HEK293 (cell line): ENCODE measurements around the gene CCT8L2.
"Not testable (repeated sequence)": the region's sequence is repeated elsewhere in the genome, so short reads cannot be mapped to it uniquely, and the experiment has no call there.

ENCODE experiments used
- CTCF ChIA-PET: fragments of 350-600 bp; formaldehyde crosslinking; extraction: SDS; loops from one replicate; lab custom pipeline; 2021; ENCODE audit warnings: antibody characterized with exemption; lab: Yijun Ruan, JAX
- POLR2A ChIA-PET: fragments of 300-600 bp; formaldehyde crosslinking; extraction: SDS; loops from one replicate; lab custom pipeline; 2020; ENCODE audit warnings: antibody characterized with exemption, inconsistent platforms; lab: Yijun Ruan, JAX
- H3K27ac ChIP-seq: fragments of 200-500 bp; sonication (Bioruptor generic); 2 replicates; pipeline ENCODE4 v1.5.1; 2014; ENCODE audit warnings: low read depth, low read length, control low read depth, inconsistent platforms; ENCODE audit errors: extremely low read depth
- H3K36me3 ChIP-seq, 2 experiments: fragments of 200-500 bp in 1 of 2; sonication (Bioruptor generic) in 1 of 2; 1 replicate in 1 of 2; 2 replicates in 1 of 2; pipeline ENCODE4 v1.5.1; 2014 to 2017; ENCODE audit warnings: inconsistent platforms in 2 of 2, low read length in 2 of 2; ENCODE audit not compliant: control insufficient read depth in 2 of 2, insufficient read depth in 1 of 2
- H3K4me1 ChIP-seq: fragments of 200-500 bp; sonication (Bioruptor generic); 2 replicates; pipeline ENCODE4 v1.5.1; 2014; ENCODE audit warnings: mild to moderate bottlenecking, low read length, inconsistent platforms; ENCODE audit not compliant: control insufficient read depth, insufficient read depth
- H3K4me3 ChIP-seq: 2 replicates; pipeline ENCODE4 v1.5.1; 2011; ENCODE audit warnings: low read depth, mild to moderate bottlenecking, control low read depth, low read length, moderate library complexity
- H3K9me3 ChIP-seq: fragments of 200-500 bp; sonication (Bioruptor generic); 2 replicates; pipeline ENCODE4 v1.5.1; 2014; ENCODE audit warnings: low read depth, low read length, inconsistent platforms; ENCODE audit not compliant: control insufficient read depth, insufficient read depth
- KLF16 ChIP-seq: fragments of 450-650 bp; formaldehyde crosslinking; IDR thresholded peaks from 2 replicates; pipeline ENCODE4 v1.5.1; 2017; ENCODE audit warnings: missing biosample characterization, missing genetic modification characterization
- KLF7 ChIP-seq: fragments of 450-650 bp; formaldehyde crosslinking; IDR thresholded peaks from 2 replicates; pipeline ENCODE4 v1.5.1; 2016; ENCODE audit warnings: missing biosample characterization, missing genetic modification characterization, borderline replicate concordance
- ZBTB1 ChIP-seq: fragments of 450-650 bp; formaldehyde crosslinking; IDR thresholded peaks from 2 replicates; pipeline ENCODE4 v1.5.1; 2016; ENCODE audit warnings: missing biosample characterization, missing genetic modification characterization
- ZBTB11 ChIP-seq: fragments of 450-650 bp; formaldehyde crosslinking; conservative IDR thresholded peaks from 2 replicates; pipeline ENCODE4 v1.5.1; 2016; ENCODE audit warnings: low read depth, missing biosample characterization, missing genetic modification characterization
- ZFP3 ChIP-seq: fragments of 450-650 bp; formaldehyde crosslinking; IDR thresholded peaks from 2 replicates; pipeline ENCODE4 v1.5.1; 2016; ENCODE audit warnings: low read depth, missing biosample characterization, missing genetic modification characterization
- ZNF157 ChIP-seq: fragments of 450-650 bp; formaldehyde crosslinking; IDR thresholded peaks from 2 replicates; pipeline ENCODE4 v1.5.1; 2016; ENCODE audit warnings: missing biosample characterization, missing genetic modification characterization
- ZNF19 ChIP-seq: fragments of 450-650 bp; formaldehyde crosslinking; IDR thresholded peaks from 2 replicates; pipeline ENCODE4; 2016; ENCODE audit warnings: missing biosample characterization, missing genetic modification characterization, low read depth
- ZNF341 ChIP-seq: fragments of 450-650 bp; formaldehyde crosslinking; IDR thresholded peaks from 2 replicates; pipeline ENCODE4; 2016; ENCODE audit warnings: low read depth, missing biosample characterization, missing genetic modification characterization
- ZNF354C ChIP-seq: fragments of 450-650 bp; formaldehyde crosslinking; IDR thresholded peaks from 2 replicates; pipeline ENCODE4 v1.5.1; 2016; ENCODE audit warnings: missing biosample characterization, missing genetic modification characterization, low read depth, borderline replicate concordance
- ZNF433 ChIP-seq: fragments of 450-650 bp; formaldehyde crosslinking; IDR thresholded peaks from 2 replicates; pipeline ENCODE4 v1.5.1; 2016; ENCODE audit warnings: missing biosample characterization, missing genetic modification characterization, low read depth
- ZNF449 ChIP-seq: fragments of 450-650 bp; formaldehyde crosslinking; IDR thresholded peaks from 2 replicates; pipeline ENCODE4 v1.5.1; 2017; ENCODE audit warnings: missing biosample characterization, mild to moderate bottlenecking, missing genetic modification characterization, moderate library complexity
- ZNF473 ChIP-seq: fragments of 450-650 bp; formaldehyde crosslinking; IDR thresholded peaks from 2 replicates; pipeline ENCODE4 v1.5.1; 2017; ENCODE audit warnings: missing biosample characterization, missing genetic modification characterization
- ZNF549 ChIP-seq: fragments of 450-650 bp; IDR thresholded peaks from 2 replicates; pipeline ENCODE4 v1.5.1; 2018; ENCODE audit warnings: missing biosample characterization, missing genetic modification characterization, mild to moderate bottlenecking, inconsistent platforms, moderate library complexity
- ZNF621 ChIP-seq: fragments of 450-650 bp; formaldehyde crosslinking; IDR thresholded peaks from 2 replicates; pipeline ENCODE4 v1.5.1; 2017; ENCODE audit warnings: missing biosample characterization, missing genetic modification characterization
- ZNF623 ChIP-seq: fragments of 450-650 bp; formaldehyde crosslinking; IDR thresholded peaks from 2 replicates; pipeline ENCODE4 v1.5.1; 2016; ENCODE audit warnings: missing biosample characterization, missing genetic modification characterization
- ZNF776 ChIP-seq: fragments of 450-650 bp; formaldehyde crosslinking; IDR thresholded peaks from 2 replicates; pipeline ENCODE4 v1.5.0; 2017; ENCODE audit warnings: missing biosample characterization, missing genetic modification characterization, borderline replicate concordance
- ZSCAN23 ChIP-seq: fragments of 450-650 bp; formaldehyde crosslinking; IDR thresholded peaks from 2 replicates; pipeline ENCODE4 v1.5.1; 2016; ENCODE audit warnings: missing biosample characterization, missing genetic modification characterization
- TF ChIP-seq, protein P1 (sequence below): fragments of 450-650 bp; formaldehyde crosslinking; IDR thresholded peaks from 2 replicates; pipeline ENCODE4 v1.5.1; 2017; ENCODE audit warnings: missing biosample characterization, missing genetic modification characterization
- TF ChIP-seq, protein P2 (sequence below): fragments of 450-650 bp; formaldehyde crosslinking; IDR thresholded peaks from 2 replicates; pipeline ENCODE4 v1.5.1; 2016; ENCODE audit warnings: missing biosample characterization, missing genetic modification characterization

Gene CCT8L2

GRCh38 chr22:16594026-16594425, 1.4 kb upstream of the CCT8L2 start (continued):
- TF ChIP-seq KLF16 (tag by site-specific recombination): no peak

DNA sequence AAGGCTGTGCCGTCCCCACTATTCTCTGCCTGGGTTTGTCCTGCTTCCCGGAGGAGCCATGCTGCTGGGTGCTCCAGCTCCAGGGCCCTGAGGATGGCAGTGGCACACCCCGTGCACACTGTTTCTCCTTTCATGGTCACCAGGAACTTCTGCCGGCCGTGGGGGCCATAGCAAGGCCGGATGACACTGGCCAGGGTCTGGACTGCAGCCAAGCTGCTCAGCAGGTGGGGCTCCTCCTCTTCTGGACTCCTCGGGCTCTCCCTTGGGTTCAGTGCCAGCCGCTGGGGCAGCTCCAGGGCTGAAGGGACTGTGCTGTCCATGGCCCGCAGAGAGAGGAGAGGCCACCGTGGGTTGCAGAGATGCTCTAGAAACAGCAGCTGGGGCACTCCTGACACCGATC, 379 bp downstream of the CCT8L2 start:
- H3K27ac ChIP-seq, H3K4me1 ChIP-seq, H3K4me3 ChIP-seq, CTCF ChIA-PET, H3K36me3 ChIP-seq, H3K9me3 ChIP-seq, POLR2A ChIA-PET: not testable (repeated sequence)

GRCh38 chr22:16591136-16591535, 1.5 kb downstream of the CCT8L2 start:
- H3K27ac ChIP-seq, H3K9me3 ChIP-seq, H3K4me1 ChIP-seq, CTCF ChIA-PET, H3K36me3 ChIP-seq, H3K4me3 ChIP-seq: not testable (repeated sequence)
- POLR2A ChIA-PET: interaction anchor here (0.6 kb wide), 1 partner anchor 1056 kb away, joined by 5 read pairs; no protein-coding TSS in a partner anchor

DNA sequence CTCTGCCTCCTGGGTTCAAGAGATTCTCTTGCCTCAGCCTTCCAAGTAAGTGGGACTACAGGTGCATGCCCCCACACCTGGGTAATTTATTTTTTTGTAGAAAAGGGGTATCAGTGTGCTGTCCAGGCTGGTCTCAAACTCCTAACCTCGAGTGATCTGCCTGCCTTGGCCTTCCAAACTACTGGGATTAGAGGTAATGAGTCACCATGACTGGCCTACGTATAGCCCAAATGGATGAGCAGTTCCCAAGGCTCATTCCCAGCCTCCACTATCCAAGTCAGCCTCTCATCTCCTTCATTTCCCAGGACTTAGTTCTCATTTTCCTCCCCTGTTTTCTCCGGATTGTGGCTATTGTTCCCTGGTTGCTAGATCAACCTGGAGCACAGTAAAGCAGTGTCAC, 5.6 kb downstream of the CCT8L2 start:
- POLR2A ChIA-PET: no interaction called here

DNA sequence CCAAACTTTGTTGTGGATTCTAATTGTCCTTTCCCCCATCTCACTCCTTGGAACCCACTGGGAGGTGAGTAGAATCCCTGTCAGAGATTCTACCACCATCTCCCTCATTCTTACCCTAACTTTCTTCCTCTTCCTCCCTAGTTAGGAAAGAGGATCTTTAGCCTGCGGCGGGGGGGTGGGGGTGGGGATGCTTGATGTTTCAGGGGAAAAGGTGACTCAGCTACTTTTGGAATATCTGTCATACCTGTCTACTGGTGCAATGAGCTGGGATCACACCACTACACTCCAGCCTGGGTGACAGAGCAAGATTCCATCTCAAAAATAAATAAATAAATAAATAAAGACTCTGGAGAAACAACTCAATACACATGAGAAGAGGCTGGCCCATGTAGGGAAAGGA, 6.4 kb downstream of the CCT8L2 start:
- H3K9me3 ChIP-seq: no peaks in the 10 kb centered on the region
- no peaks in the 10 kb centered on the region for H3K36me3 ChIP-seq
- no peak overlapping the region for H3K27ac ChIP-seq
- H3K4me3 ChIP-seq: no peak overlapping the region
- ChIA-PET CTCF (no interaction called here), POLR2A (no interaction called here)
- H3K4me1 ChIP-seq: no peaks in the 10 kb centered on the region
- TF ChIP-seq ZSCAN23 (tag by site-specific recombination) (no peak), ZNF341 (tag by site-specific recombination) (no peak), ZNF776 (tag by site-specific recombination) (no peak), ZNF157 (tag by site-specific recombination) (no peak), ZNF449 (tag by site-specific recombination) (no peak), ZNF473 (tag by site-specific recombination) (no peak), ZNF621 (tag by site-specific recombination) (no peak), ZNF433 (tag by site-specific recombination) (no peak)
- TF ChIP-seq, protein P1, sequence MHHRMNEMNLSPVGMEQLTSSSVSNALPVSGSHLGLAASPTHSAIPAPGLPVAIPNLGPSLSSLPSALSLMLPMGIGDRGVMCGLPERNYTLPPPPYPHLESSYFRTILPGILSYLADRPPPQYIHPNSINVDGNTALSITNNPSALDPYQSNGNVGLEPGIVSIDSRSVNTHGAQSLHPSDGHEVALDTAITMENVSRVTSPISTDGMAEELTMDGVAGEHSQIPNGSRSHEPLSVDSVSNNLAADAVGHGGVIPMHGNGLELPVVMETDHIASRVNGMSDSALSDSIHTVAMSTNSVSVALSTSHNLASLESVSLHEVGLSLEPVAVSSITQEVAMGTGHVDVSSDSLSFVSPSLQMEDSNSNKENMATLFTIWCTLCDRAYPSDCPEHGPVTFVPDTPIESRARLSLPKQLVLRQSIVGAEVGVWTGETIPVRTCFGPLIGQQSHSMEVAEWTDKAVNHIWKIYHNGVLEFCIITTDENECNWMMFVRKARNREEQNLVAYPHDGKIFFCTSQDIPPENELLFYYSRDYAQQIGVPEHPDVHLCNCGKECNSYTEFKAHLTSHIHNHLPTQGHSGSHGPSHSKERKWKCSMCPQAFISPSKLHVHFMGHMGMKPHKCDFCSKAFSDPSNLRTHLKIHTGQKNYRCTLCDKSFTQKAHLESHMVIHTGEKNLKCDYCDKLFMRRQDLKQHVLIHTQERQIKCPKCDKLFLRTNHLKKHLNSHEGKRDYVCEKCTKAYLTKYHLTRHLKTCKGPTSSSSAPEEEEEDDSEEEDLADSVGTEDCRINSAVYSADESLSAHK (tag by site-specific recombination): no peak

More for the DNA sequence above, 5.6 kb downstream of the CCT8L2 start:
- CTCF ChIA-PET: no interaction called here
- no peak overlapping the region for H3K4me3 ChIP-seq
- H3K36me3 ChIP-seq: no peaks in the 10 kb centered on the region
- no peaks in the 10 kb centered on the region for H3K4me1 ChIP-seq
- TF ChIP-seq ZBTB1 (tag by site-specific recombination) (no peak), KLF7 (tag by site-specific recombination) (no peak), ZNF19 (tag by site-specific recombination) (no peak), ZNF549 (no peak), ZNF433 (tag by site-specific recombination) (no peak), ZNF354C (tag by site-specific recombination) (no peak), ZFP3 (tag by site-specific recombination) (no peak), ZBTB11 (tag by site-specific recombination) (no peak), ZNF623 (tag by site-specific recombination) (no peak)
- TF ChIP-seq, protein P2, sequence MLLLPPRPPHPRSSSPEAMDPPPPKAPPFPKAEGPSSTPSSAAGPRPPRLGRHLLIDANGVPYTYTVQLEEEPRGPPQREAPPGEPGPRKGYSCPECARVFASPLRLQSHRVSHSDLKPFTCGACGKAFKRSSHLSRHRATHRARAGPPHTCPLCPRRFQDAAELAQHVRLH (tag by site-specific recombination): no peak
- H3K9me3 ChIP-seq: no peaks in the 10 kb centered on the region
- no peak overlapping the region for H3K27ac ChIP-seq
